ENCODE results near the gene GOLGA6L7.
"Not testable (repeated sequence)": the region's sequence is repeated elsewhere in the genome, so short reads cannot be mapped to it uniquely, and the experiment has no call there.

DNA sequence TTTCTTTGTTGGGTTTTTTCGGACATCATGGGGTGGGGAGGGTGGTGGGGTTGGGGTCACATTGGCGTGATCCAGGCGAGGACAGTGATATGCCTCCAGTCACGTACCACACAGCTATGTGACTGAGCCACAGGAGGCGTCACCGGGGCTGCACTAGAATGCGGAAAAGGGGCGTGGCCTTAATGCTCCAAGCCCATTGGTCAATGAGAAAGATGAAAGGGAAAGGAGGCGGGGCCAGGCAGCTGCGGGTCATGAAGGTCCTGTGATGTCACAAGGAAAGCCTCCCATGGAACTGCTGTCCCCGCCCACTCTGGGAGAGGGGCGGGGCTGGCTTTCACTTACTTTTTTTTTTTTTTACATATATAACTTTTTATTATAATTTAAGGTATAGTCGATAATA lies at the start of gene GOLGA6L7:
- not testable (repeated sequence) for TF ChIP-seq CTCF (IDR thresholded peaks at IDR 0.05); EZH2 (IDR thresholded peaks at IDR 0.05; ENCODE audit: borderline replicate concordance, insufficient read depth, low read depth, low read length, poor library complexity, severe bottlenecking)

Data from B cell (primary cell).